ENCODE data around the gene GRHL3.

Gene GRHL3

DNA sequence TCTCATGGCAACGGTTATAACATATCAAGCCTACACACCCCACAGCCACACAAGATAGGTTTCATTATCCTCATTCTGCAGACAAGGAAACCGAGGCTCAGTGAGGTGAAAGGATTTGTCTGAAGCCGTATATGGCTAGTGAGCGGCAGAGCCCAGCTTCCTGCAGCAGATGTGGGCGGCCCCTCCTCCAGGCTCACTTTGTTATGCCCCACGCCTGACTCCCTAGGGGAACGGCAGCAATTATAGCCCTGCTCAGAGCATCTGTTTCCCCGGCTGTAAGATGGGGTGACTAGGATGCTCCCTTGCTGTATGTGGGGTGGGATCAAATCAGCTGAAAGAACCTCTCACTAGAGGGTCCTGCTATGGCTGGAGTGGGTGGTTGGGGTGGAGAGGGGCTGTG is 22.1 kb downstream of the GRHL3 start:
- no peaks in the 10 kb centered on the region for H3K9me3 ChIP-seq (ENCODE audit: control insufficient read depth, insufficient read depth, low read length)
- H3K4me3 ChIP-seq (ENCODE audit: low read length), result no peak overlapping the region
- no peak for DNase-seq (ENCODE audit: low read depth, low spot score)
- H3K27me3 ChIP-seq (ENCODE audit: control insufficient read depth, insufficient read depth, low read length), result no peaks in the 10 kb centered on the region
- H3K36me3 ChIP-seq (ENCODE audit: control insufficient read depth, insufficient read depth, low read length), result no peaks in the 10 kb centered on the region
- H3K27ac ChIP-seq (ENCODE audit: low read length), result no peak overlapping the region
- no CpG with 5 or more reads among the region's 8 CpGs for WGBS (ENCODE audit: insufficient coverage, insufficient read length)
- peaks cover 18% of the 10 kb centered on the region for H3K4me1 ChIP-seq (ENCODE audit: control insufficient read depth, insufficient read depth, low read length)

DNA sequence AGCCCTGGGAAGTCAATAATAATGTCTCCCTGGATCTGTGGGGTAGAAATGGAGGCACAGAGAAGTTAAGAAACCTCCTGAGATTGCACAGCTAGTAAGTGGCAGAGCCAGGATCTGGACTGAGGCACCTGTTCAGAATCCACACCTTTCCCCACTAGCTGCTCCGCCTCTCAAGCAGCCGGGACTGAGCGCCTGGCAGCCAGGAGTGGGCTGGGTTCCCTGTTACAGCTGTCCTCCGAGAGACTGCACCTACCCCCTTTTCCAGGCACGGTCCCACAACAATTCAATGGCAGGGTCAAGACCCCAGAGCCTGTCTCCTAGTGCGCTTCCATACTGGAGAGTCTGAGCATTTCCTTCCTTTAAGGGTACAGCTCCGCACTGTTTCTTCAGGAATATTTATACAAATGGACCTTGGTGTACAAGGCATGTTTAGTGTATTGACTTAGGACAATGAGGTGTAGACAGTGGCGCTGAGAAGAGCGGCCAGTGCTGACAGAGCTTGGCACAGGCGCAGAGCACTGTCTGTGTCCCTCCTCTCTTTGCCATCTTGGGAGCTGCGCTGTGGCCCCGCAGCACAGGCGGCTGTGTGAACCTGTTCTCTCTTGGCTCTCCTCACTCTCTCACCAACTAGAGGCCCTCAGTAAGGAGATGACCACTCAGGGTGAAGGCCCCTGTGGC is 24.4 kb downstream of the GRHL3 start:
- Histone ChIP-seq H3K27ac (ENCODE audit: low read length) (no peak overlapping the region), H3K4me1 (ENCODE audit: control insufficient read depth, insufficient read depth, low read length) (peaks cover 12% of the 10 kb centered on the region), H3K27me3 (ENCODE audit: control insufficient read depth, insufficient read depth, low read length) (no peaks in the 10 kb centered on the region), H3K9me3 (ENCODE audit: control insufficient read depth, insufficient read depth, low read length) (no peaks in the 10 kb centered on the region), H3K4me3 (ENCODE audit: low read length) (no peak overlapping the region), H3K36me3 (ENCODE audit: control insufficient read depth, insufficient read depth, low read length) (no peaks in the 10 kb centered on the region)
- no peak for DNase-seq (ENCODE audit: low read depth, low spot score)
- WGBS (ENCODE audit: insufficient coverage, insufficient read length), result no CpG with 5 or more reads among the region's 13 CpGs

DNA sequence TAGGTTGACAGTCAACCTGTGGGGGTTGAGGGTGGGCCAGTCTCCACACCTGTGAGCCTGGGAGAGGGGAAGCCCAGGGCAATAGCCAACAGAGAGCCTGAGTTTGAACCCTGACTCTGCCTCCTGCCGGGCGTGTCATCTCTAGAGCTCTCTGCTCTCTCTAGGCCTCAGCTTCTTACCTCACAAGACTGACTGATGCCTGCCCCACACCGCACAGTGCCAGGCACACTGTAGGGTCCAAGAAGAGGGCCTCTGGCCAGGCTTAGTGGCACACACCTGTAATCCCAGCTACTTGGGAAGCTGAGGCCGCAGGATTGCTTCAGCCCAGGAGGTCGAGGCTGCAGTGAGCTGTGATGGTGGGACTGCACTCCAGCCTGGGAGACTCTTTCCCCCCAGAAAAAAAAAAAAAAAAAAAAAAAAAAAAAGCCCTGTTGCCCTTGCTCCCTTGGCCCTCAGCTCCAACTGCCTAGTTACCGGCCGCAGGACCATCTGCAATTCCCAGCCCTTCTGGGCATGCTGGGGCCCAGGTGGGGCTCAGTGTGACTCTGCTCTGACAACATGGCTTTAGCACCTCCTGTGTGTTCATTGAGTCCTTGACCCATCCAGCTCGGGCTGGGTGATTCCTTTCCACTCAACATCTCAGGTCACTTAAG is 25.1 kb downstream of the GRHL3 start:
- Histone ChIP-seq H3K27ac (ENCODE audit: low read length) (no peak overlapping the region), H3K4me3 (ENCODE audit: low read length) (no peak overlapping the region), H3K9me3 (ENCODE audit: control insufficient read depth, insufficient read depth, low read length) (no peaks in the 10 kb centered on the region), H3K36me3 (ENCODE audit: control insufficient read depth, insufficient read depth, low read length) (no peaks in the 10 kb centered on the region), H3K4me1 (ENCODE audit: control insufficient read depth, insufficient read depth, low read length) (peaks cover 12% of the 10 kb centered on the region), H3K27me3 (ENCODE audit: control insufficient read depth, insufficient read depth, low read length) (no peaks in the 10 kb centered on the region)
- no CpG with 5 or more reads among the region's 8 CpGs for WGBS (ENCODE audit: insufficient coverage, insufficient read length)
- DNase-seq (ENCODE audit: low read depth, low spot score), result no peak

DNA sequence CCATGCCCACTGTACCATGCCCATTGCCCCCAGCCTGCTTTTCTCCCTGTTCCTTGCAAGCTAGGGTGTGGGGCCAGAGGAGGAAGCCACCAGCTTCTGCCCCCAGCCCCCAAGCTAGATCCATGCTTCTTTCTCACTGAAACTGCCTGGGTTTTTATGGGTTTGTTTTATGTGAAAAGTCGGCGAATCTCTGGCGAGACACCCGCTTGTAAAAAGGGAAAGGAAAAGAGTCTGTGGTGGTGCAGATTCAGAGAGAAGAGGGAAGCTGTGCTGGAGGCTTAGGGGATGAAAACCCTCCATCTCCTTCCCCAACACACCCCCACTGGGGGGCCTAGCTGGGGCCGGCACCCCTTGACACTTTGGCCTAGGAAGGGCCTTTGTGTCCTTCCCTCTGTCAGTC is 26.2 kb downstream of the GRHL3 start:
- Histone ChIP-seq H3K4me3 (ENCODE audit: low read length) (no peak overlapping the region), H3K4me1 (ENCODE audit: control insufficient read depth, insufficient read depth, low read length) (peaks cover 11% of the 10 kb centered on the region), H3K27ac (ENCODE audit: low read length) (no peak overlapping the region), H3K9me3 (ENCODE audit: control insufficient read depth, insufficient read depth, low read length) (no peaks in the 10 kb centered on the region), H3K27me3 (ENCODE audit: control insufficient read depth, insufficient read depth, low read length) (no peaks in the 10 kb centered on the region), H3K36me3 (ENCODE audit: control insufficient read depth, insufficient read depth, low read length) (no peaks in the 10 kb centered on the region)
- DNase-seq (ENCODE audit: low read depth, low spot score), result no peak
- WGBS (ENCODE audit: insufficient coverage, insufficient read length), result no CpG with 5 or more reads among the region's 5 CpGs

DNA sequence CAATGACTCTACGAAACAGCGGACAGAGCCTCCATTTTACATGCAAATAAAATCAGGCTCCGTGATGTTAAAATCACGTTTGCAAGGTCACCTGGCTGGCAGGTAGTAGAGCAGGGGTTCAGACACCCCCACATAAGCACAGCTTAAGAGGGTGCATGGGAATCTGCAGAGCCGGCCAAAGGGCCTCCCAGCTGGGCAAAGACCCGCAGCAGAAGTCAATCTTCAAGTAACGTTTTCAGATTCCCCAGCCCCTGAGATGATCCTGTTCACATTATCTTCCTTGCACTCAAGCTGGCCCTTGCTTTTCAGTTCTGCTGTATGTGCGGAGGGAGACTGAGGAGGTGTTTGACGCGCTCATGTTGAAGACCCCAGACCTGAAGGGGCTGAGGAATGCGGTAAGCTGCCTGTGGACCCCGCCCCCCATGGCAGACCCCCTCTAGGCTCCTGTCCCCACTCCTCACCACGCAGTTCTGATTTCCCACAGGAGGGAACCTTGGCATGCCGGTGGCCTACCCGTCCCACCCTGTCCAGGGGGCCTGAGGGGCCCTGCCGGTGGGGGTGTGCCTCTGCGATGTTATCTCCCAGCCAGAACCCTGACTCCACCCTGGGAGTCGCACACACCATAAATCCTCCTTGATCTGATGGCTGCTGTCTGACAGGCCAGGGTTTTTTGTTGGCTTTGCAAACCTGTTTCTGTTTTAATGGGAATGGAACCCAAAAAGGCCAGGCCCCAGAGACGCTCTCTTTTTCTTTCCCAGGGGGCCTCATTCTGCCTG is 28.2 kb downstream of the GRHL3 start:
- H3K9me3 ChIP-seq (ENCODE audit: control insufficient read depth, insufficient read depth, low read length), result no peaks in the 10 kb centered on the region
- H3K4me3 ChIP-seq (ENCODE audit: low read length), result no peak overlapping the region
- H3K27ac ChIP-seq (ENCODE audit: low read length), result no peak overlapping the region
- H3K27me3 ChIP-seq (ENCODE audit: control insufficient read depth, insufficient read depth, low read length), result no peaks in the 10 kb centered on the region
- H3K36me3 ChIP-seq (ENCODE audit: control insufficient read depth, insufficient read depth, low read length), result no peaks in the 10 kb centered on the region
- no peak for DNase-seq (ENCODE audit: low read depth, low spot score)
- no peaks in the 10 kb centered on the region; the same call in 1 of the 2 replicates for H3K4me1 ChIP-seq (ENCODE audit: control insufficient read depth, insufficient read depth, low read length)
- no CpG with 5 or more reads among the region's 19 CpGs for WGBS (ENCODE audit: insufficient coverage, insufficient read length)

DNA sequence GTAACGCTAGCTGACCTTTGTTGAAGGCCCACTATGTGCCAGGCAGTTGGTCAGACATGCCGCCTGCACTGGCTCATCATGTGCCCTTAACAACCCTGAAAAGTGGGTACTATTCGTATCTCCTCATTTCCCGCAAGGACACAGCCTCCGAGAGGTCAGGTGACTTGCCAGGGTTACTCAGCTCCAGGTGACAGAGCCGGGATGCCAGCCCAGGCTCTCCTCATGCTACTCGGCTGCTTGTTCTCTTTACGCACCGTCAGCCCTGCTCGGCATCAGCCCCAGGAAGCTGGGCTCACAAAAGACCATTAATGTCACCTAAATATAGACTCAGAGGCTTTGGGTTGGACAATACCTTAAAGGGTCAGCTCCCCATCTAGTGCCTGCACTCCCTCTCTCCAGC is 29.0 kb downstream of the GRHL3 start:
- no CpG with 5 or more reads among the region's 10 CpGs for WGBS (ENCODE audit: insufficient coverage, insufficient read length)
- Histone ChIP-seq H3K4me1 (ENCODE audit: control insufficient read depth, insufficient read depth, low read length) (no peaks in the 10 kb centered on the region; the same call in 1 of the 2 replicates), H3K9me3 (ENCODE audit: control insufficient read depth, insufficient read depth, low read length) (no peaks in the 10 kb centered on the region), H3K27me3 (ENCODE audit: control insufficient read depth, insufficient read depth, low read length) (no peaks in the 10 kb centered on the region), H3K36me3 (ENCODE audit: control insufficient read depth, insufficient read depth, low read length) (no peaks in the 10 kb centered on the region), H3K4me3 (ENCODE audit: low read length) (no peak overlapping the region), H3K27ac (ENCODE audit: low read length) (no peak overlapping the region)
- no peak for DNase-seq (ENCODE audit: low read depth, low spot score)

DNA sequence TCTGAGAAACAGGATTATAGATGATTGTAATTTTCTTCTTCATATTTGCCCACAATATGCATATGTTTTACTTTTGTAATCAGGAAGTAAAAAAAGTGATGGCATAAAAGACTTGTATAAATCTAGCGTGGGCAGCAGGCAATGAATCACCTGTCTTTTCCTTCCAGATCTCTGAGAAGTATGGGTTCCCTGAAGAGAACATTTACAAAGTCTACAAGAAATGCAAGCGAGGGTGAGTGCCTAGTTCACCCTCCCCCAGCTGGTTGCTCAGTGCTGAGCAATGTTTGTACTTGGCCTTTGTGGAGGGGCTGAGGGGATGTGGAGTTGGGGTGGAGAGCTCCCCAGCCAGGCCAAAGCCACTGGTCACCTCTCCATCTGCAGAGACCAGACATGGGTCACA is 30.7 kb downstream of the GRHL3 start:
- H3K9me3 ChIP-seq (ENCODE audit: control insufficient read depth, insufficient read depth, low read length), result no peaks in the 10 kb centered on the region
- H3K4me3 ChIP-seq (ENCODE audit: low read length), result no peak overlapping the region
- no peak for DNase-seq (ENCODE audit: low read depth, low spot score)
- no peak overlapping the region for H3K27ac ChIP-seq (ENCODE audit: low read length)
- H3K4me1 ChIP-seq (ENCODE audit: control insufficient read depth, insufficient read depth, low read length), result no peaks in the 10 kb centered on the region; the same call in 1 of the 2 replicates
- no CpG with 5 or more reads among the region's 2 CpGs for WGBS (ENCODE audit: insufficient coverage, insufficient read length)
- no peaks in the 10 kb centered on the region for H3K36me3 ChIP-seq (ENCODE audit: control insufficient read depth, insufficient read depth, low read length)
- H3K27me3 ChIP-seq (ENCODE audit: control insufficient read depth, insufficient read depth, low read length), result no peaks in the 10 kb centered on the region

DNA sequence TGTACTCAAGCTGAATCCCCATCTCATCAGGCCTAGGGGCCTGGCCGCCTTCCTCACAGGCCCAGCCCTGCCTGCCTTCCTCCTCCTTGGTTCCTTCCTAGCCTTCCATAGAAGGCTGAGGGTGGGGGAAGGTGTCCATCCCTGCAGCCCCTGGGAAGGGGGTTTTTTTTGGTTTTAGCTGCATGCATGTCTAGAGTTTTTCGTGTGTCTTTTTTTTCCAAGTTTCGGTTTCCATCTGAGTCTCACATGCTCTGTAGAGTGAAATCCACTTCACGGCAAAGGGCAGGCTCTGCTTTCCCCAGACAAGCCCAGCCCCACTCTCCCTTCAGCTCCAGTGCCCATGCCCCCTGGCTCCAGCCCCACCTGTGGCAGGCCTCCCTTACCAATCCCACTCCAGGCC is 32.1 kb downstream of the GRHL3 start:
- no CpG with 5 or more reads among the region's 4 CpGs for WGBS (ENCODE audit: insufficient coverage, insufficient read length)

DNA sequence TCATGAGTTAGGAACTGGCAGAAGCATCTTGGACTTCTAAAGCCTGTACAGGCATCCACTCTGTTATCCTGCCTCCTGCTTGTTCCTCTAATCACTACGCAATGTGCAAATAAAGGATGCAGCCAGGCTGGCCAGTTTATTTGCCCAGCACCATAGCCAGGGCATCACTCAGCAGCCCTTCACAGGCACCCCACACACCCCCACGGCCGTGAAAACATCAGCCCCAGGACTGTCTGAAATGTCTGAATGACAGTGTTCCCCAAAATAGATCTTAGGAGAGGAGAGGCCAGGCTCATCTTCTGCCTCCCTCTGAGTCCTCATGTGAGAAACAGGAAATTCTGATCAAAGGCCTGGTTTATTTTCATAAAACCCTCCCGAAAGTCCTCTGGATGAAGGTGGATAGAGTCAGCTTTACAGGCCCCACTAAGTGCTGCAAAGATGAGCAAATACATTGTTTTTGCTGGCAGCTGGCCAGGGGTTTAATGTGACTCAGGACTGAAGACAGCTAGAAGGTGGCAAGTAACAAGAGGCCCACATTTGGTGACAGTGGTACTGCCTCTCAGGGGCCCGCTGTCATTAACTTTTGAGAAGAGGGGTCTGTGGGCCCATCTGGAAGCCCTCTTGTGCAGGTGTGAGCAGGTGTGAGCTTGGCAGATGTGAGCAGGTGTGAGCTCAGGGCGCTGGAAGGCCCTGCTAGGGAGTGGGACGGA is 32.9 kb downstream of the GRHL3 start:
- Histone ChIP-seq H3K9me3 (ENCODE audit: control insufficient read depth, insufficient read depth, low read length) (no peaks in the 10 kb centered on the region), H3K27me3 (ENCODE audit: control insufficient read depth, insufficient read depth, low read length) (no peaks in the 10 kb centered on the region), H3K36me3 (ENCODE audit: control insufficient read depth, insufficient read depth, low read length) (no peaks in the 10 kb centered on the region), H3K4me3 (ENCODE audit: low read length) (no peak overlapping the region), H3K4me1 (ENCODE audit: control insufficient read depth, insufficient read depth, low read length) (no peaks in the 10 kb centered on the region; the same call in 1 of the 2 replicates), H3K27ac (ENCODE audit: low read length) (no peak overlapping the region)
- DNase-seq (ENCODE audit: low read depth, low spot score), result no peak
- WGBS (ENCODE audit: insufficient coverage, insufficient read length), result no CpG with 5 or more reads among the region's 7 CpGs

More for the DNA sequence above, 32.1 kb downstream of the GRHL3 start:
- H3K4me3 ChIP-seq (ENCODE audit: low read length), result no peak overlapping the region
- no peaks in the 10 kb centered on the region for H3K9me3 ChIP-seq (ENCODE audit: control insufficient read depth, insufficient read depth, low read length)
- no peaks in the 10 kb centered on the region; the same call in 1 of the 2 replicates for H3K4me1 ChIP-seq (ENCODE audit: control insufficient read depth, insufficient read depth, low read length)
- H3K27me3 ChIP-seq (ENCODE audit: control insufficient read depth, insufficient read depth, low read length), result no peaks in the 10 kb centered on the region
- DNase-seq (ENCODE audit: low read depth, low spot score), result no peak
- H3K27ac ChIP-seq (ENCODE audit: low read length), result no peak overlapping the region
- H3K36me3 ChIP-seq (ENCODE audit: control insufficient read depth, insufficient read depth, low read length), result no peaks in the 10 kb centered on the region

DNA sequence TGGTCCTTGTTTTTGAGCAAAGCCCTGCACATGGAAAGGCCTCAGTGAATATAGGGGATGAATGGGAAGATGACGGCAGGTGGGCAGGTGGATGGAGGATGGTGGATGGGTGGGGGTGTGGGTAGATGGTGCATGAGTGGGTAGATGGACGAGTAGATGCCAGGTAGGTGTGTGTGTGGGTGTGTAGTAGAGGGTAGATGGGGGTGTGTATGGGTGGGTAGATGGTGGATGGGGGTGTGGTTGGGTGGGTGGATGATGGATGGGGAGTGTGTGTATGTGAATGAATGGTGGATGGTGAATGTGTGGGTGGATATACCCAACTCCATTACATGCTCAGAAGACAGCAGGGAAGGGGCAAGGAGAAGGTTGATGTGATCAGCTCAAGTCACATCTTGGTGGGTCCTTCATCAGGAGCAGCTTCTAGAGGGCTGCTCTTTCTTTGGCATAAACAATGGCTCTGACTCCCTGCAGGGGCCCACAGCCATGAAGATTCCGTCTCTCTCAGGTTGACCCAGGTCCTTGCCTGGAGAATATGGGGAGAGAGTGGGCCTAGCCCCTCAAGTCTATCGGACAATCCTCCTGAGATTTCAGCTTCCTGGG is 34.2 kb downstream of the GRHL3 start:
- DNase-seq (ENCODE audit: low read depth, low spot score), result no peak
- H3K36me3 ChIP-seq (ENCODE audit: control insufficient read depth, insufficient read depth, low read length), result no peaks in the 10 kb centered on the region
- H3K27me3 ChIP-seq (ENCODE audit: control insufficient read depth, insufficient read depth, low read length), result no peaks in the 10 kb centered on the region
- no peaks in the 10 kb centered on the region; the same call in 1 of the 2 replicates for H3K4me1 ChIP-seq (ENCODE audit: control insufficient read depth, insufficient read depth, low read length)
- no peak overlapping the region for H3K27ac ChIP-seq (ENCODE audit: low read length)
- no CpG with 5 or more reads among the region's 4 CpGs for WGBS (ENCODE audit: insufficient coverage, insufficient read length)
- no peak overlapping the region for H3K4me3 ChIP-seq (ENCODE audit: low read length)
- H3K9me3 ChIP-seq (ENCODE audit: control insufficient read depth, insufficient read depth, low read length), result no peaks in the 10 kb centered on the region
